Gastrocnemius medialis (tissue), 4 donors: ENCODE results near the gene PPP6R3. TPM values are rescaled to one million over a fixed set of nuclear protein-coding genes. Genes with fewer than 3 reads are reported as not detected.
"Not testable (repeated sequence)": the region's sequence is repeated elsewhere in the genome, so short reads cannot be mapped to it uniquely, and the experiment has no call there.

Experiments
- ATAC-seq, 2 donors: fragments of 150-250 bp; one replicate each; pipeline ENCODE4 v1.9.1; 2016
- DNase-seq, 2 donors: peaks; one replicate each; pipeline ENCODE4 v3.0.0-alpha.2; 2019
- H3K27ac ChIP-seq, 4 donors: fragments of 200-600 bp; sonication (generic); 1 replicate in 1 of 4; 2 replicates in 3 of 4; pipeline ENCODE4 v1.5.1; 2016 to 2018; ENCODE audit warnings: mild to moderate bottlenecking in 2 of 4, moderate library complexity in 1 of 4
- H3K27me3 ChIP-seq, 3 donors: fragments of 200-600 bp; sonication (generic) in 2 of 3; 1 replicate in 1 of 3; 2 replicates in 2 of 3; pipeline versions ENCODE4 v1.5.1 to v1.6.0; 2016 to 2019; ENCODE audit warnings: mild to moderate bottlenecking in 1 of 3, moderate library complexity in 1 of 3
- H3K36me3 ChIP-seq, 2 donors: fragments of 200-600 bp; sonication (generic) in 1 of 2; one replicate each; pipeline ENCODE4 v1.5.1; 2017 to 2018
- H3K4me1 ChIP-seq, 2 donors: fragments of 200-600 bp; sonication (generic) in 1 of 2; one replicate each; pipeline ENCODE4 v1.5.1; 2016 to 2017; ENCODE audit warnings: mild to moderate bottlenecking in 2 of 2
- H3K4me3 ChIP-seq, 4 donors: fragments of 200-600 bp; sonication (generic) in 3 of 4; 1 replicate in 1 of 4; 2 replicates in 3 of 4; pipeline ENCODE4 v1.5.1; 2016 to 2019; ENCODE audit warnings: mild to moderate bottlenecking in 2 of 4
- H3K9me3 ChIP-seq, 3 donors: fragments of 200-600 bp; sonication (generic) in 2 of 3; 1 replicate in 1 of 3; 2 replicates in 2 of 3; pipeline ENCODE4 v1.5.1; 2016 to 2019
- CTCF ChIP-seq, 5 experiments: fragments of 450-650 bp in 3 of 5; fragments of 200-600 bp in 2 of 5; sonication (generic) in 2 of 5; IDR thresholded peaks in 4 of 5; conservative IDR thresholded peaks in 1 of 5; 1 replicate in 4 of 5; 2 replicates in 1 of 5; pipeline ENCODE4 v1.5.1; 2016 to 2019; ENCODE audit warnings: antibody characterized with exemption in 5 of 5, mild to moderate bottlenecking in 3 of 5, moderate library complexity in 3 of 5
- POLR2A ChIP-seq, 2 donors: fragments of 450-650 bp; IDR thresholded peaks; one replicate each; pipeline ENCODE4 v1.6.1; 2017; ENCODE audit warnings: antibody characterized with exemption in 2 of 2, mild to moderate bottlenecking in 2 of 2, moderate library complexity in 2 of 2
- in situ Hi-C, 4 donors: fragments of 200-750 bp; cut with MboI; loops; one replicate each; pipeline versions ENCODE4 v1.15.0 to v1.8.0; 2017; ENCODE audit warnings: low sequenced_read_pairs in 4 of 4
- intact Hi-C: fragments of 100-400 bp; cut with DNase I; formaldehyde crosslinking; loops from one replicate; pipeline ENCODE4 v1.15.1; 2023; ENCODE audit warnings: low total_unique reads
- total RNA-seq, 4 donors: library from RNA; depleted of rRNA; stranded (reverse); fragments of >200 nt; gene quantifications; one replicate each; pipeline versions ENCODE4 v1.1.0 to v1.2.3, GENCODE V29; 2016

Gene PPP6R3
- total RNA-seq, 4 donors from 2014 or later: 77.3 to 196 (median 133) TPM

GRCh38 chr11:68431984-68432645, 28.4 kb upstream of the PPP6R3 start:
- H3K36me3 ChIP-seq: peaks cover 0 to 24% of the 10 kb centered on the region in 2 donors
- no peak for ATAC-seq
- TF ChIP-seq CTCF (IDR thresholded peaks at IDR 0.05 in 4 of 5, conservative IDR thresholded peaks at IDR 0.05 in 1 of 5): no peak

GRCh38 chr11:68432874-68433273, 27.7 kb upstream of the PPP6R3 start:
- ATAC-seq (no peak), DNase-seq (no peak)
- no peaks in the 10 kb centered on the region for H3K27me3 ChIP-seq
- TF ChIP-seq CTCF (IDR thresholded peaks at IDR 0.05 in 4 of 5, conservative IDR thresholded peaks at IDR 0.05 in 1 of 5) (no peak), POLR2A (IDR thresholded peaks at IDR 0.05) (no peak)
- peaks cover 0 to 23% of the 10 kb centered on the region in 2 donors for H3K36me3 ChIP-seq
- H3K4me1 ChIP-seq: no peaks in the 10 kb centered on the region
- in situ Hi-C loops (loop anchor here in 1 of 4 donors (25.0 kb wide), 1 partner anchor 121 kb away; the partner anchor contains the start of gene LRP5), intact Hi-C loops (no loop called here)
- no peak overlapping the region for H3K27ac ChIP-seq
- H3K4me3 ChIP-seq: no peak overlapping the region
- peaks cover 0 to 10% (median 0%) of the 10 kb centered on the region in 3 donors for H3K9me3 ChIP-seq

More at GRCh38 chr11:68431984-68432645, 28.4 kb upstream of the PPP6R3 start:
- H3K27me3 ChIP-seq: no peaks in the 10 kb centered on the region
- intact Hi-C loops: no loop called here
- no peak for DNase-seq
- no peaks in the 10 kb centered on the region for H3K4me1 ChIP-seq
- H3K27ac ChIP-seq: no peak overlapping the region
- no peak overlapping the region for H3K4me3 ChIP-seq
- H3K9me3 ChIP-seq: peaks cover 0 to 10% (median 0%) of the 10 kb centered on the region in 3 donors
- in situ Hi-C loops: loop anchor here in 1 of 4 donors (25.0 kb wide), 1 partner anchor 120 kb away; the partner anchor contains the start of gene LRP5

GRCh38 chr11:68433541-68433940, 27.0 kb upstream of the PPP6R3 start:
- H3K4me1 ChIP-seq: no peaks in the 10 kb centered on the region
- ATAC-seq: no peak
- TF ChIP-seq CTCF (IDR thresholded peaks at IDR 0.05 in 4 of 5, conservative IDR thresholded peaks at IDR 0.05 in 1 of 5): no peak
- no peak for TF ChIP-seq POLR2A (IDR thresholded peaks at IDR 0.05)
- DNase-seq: no peak
- no peak overlapping the region for H3K4me3 ChIP-seq
- H3K27ac ChIP-seq: no peak overlapping the region
- peaks cover 0 to 10% (median 0%) of the 10 kb centered on the region in 3 donors for H3K9me3 ChIP-seq
- H3K36me3 ChIP-seq: peaks cover 0 to 23% of the 10 kb centered on the region in 2 donors
- intact Hi-C loops (no loop called here), in situ Hi-C loops (loop anchor here in 1 of 4 donors (25.0 kb wide), 1 partner anchor 121 kb away; the partner anchor contains the start of gene LRP5)
- no peaks in the 10 kb centered on the region for H3K27me3 ChIP-seq

GRCh38 chr11:68434159-68434558, 26.4 kb upstream of the PPP6R3 start:
- H3K27me3 ChIP-seq, H3K9me3 ChIP-seq, H3K4me1 ChIP-seq, ATAC-seq, DNase-seq, H3K27ac ChIP-seq, H3K4me3 ChIP-seq, intact Hi-C loops: not testable (repeated sequence)
- H3K36me3 ChIP-seq: peaks cover 0 to 22% of the 10 kb centered on the region in 2 donors
- in situ Hi-C loops: loop anchor here in 1 of 4 donors (25.0 kb wide), 1 partner anchor 122 kb away; the partner anchor contains the start of gene LRP5

- H3K9me3 ChIP-seq: no peaks in the 10 kb centered on the region
- intact Hi-C loops: no loop called here
- H3K4me3 ChIP-seq: no peak overlapping the region
- peaks cover 0 to 11% of the 10 kb centered on the region in 2 donors for H3K36me3 ChIP-seq
- DNase-seq: no peak
- ATAC-seq: no peak
- in situ Hi-C loops: loop anchor here in 1 of 4 donors (25.0 kb wide), 1 partner anchor 124 kb away; the partner anchor contains the start of gene LRP5
- H3K27ac ChIP-seq: no peak overlapping the region
- TF ChIP-seq CTCF (IDR thresholded peaks at IDR 0.05 in 4 of 5, conservative IDR thresholded peaks at IDR 0.05 in 1 of 5) (no peak), POLR2A (IDR thresholded peaks at IDR 0.05) (no peak)
- H3K4me1 ChIP-seq: no peaks in the 10 kb centered on the region
- H3K27me3 ChIP-seq: no peaks in the 10 kb centered on the region
Observed at GRCh38 chr11:68436162-68436888, 24.2 kb upstream of the PPP6R3 start.
